Measurements from ENCODE around the gene RTEL1. TPM values are rescaled to one million over a fixed set of nuclear protein-coding genes. Genes with fewer than 3 reads are reported as not detected.

Gene RTEL1
- total RNA-seq, 6 experiments from 2014 or later, result 9.6 to 16.3 (median 12.4) TPM

DNA sequence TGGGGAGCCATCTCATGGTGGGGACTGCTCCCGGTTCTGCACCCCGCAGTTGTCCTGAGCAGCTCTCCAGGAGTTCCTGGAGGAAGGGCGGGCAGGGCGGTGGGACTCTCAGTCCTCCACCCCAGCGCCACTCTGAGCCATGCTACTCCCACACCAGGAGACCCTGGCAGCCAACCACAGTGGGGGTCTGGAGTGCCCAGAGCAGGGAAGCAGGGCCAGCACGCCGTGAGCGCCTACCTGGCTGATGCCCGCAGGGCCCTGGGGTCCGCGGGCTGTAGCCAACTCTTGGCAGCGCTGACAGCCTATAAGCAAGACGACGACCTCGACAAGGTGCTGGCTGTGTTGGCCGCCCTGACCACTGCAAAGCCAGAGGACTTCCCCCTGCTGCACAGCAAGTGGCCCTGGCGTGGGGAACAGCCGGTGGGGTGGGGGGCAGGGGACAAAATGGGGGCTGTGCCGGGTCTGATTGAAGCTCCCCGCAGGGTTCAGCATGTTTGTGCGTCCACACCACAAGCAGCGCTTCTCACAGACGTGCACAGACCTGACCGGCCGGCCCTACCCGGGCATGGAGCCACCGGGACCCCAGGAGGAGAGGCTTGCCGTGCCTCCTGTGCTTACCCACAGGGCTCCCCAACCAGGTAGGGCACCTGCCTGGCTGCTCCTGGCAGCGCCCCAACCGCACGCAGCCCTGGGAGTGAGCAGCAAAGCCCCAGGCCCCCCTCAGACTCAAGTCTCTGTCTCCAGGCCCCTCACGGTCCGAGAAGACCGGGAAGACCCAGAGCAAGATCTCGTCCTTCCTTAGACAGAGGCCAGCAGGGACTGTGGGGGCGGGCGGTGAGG lies 36.7 kb downstream of the RTEL1 start:
- H3K4me1 ChIP-seq, result peaks cover 0 to 14% (median 5%) of the 10 kb centered on the region in 4 donors
- no peak for ATAC-seq
- H3K27me3 ChIP-seq, result no peaks in the 10 kb centered on the region

DNA sequence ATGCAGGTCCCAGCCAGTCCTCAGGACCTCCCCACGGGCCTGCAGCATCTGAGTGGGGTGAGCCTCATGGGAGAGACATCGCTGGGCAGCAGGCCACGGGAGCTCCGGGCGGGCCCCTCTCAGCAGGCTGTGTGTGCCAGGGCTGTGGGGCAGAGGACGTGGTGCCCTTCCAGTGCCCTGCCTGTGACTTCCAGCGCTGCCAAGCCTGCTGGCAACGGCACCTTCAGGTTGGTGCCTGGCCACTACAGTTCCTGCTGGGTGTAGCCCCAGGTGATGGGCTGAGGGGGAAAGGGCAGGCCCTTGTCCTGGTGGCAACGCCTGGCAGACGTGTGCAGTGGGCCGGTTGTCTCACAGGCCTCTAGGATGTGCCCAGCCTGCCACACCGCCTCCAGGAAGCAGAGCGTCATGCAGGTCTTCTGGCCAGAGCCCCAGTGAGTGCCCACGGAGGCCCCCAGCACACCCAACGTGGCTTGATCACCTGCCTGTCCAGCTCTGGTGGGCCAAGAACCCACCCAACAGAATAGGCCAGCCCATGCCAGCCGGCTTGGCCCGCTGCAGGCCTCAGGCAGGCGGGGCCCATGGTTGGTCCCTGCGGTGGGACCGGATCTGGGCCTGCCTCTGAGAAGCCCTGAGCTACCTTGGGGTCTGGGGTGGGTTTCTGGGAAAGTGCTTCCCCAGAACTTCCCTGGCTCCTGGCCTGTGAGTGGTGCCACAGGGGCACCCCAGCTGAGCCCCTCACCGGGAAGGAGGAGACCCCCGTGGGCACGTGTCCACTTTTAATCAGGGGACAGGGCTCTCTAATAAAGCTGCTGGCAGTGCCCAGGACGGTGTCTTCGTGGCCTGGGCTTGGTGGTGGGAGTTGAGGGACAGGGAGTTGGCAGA lies 37.6 kb downstream of the RTEL1 start:
- Histone ChIP-seq H3K9me3 (no peaks in the 10 kb centered on the region), H3K36me3 (no peaks in the 10 kb centered on the region), H3K4me1 (peaks cover 0 to 14% (median 5%) of the 10 kb centered on the region in 4 donors), H3K27ac (no peak overlapping the region), H3K27me3 (no peaks in the 10 kb centered on the region), H3K4me3 (no peak overlapping the region)
- DNase-seq (peak in 2 of 3 donors; percentile 54 to 70), ATAC-seq (peak in 2 of 4 donors; percentile 5 to 6)
- intact Hi-C loops (cut with DNase I), result no loop called here
- WGBS (ENCODE audit: insufficient coverage, low coverage, low lambda C conversion rate, missing lambda C conversion rate), result 70% methylated on average over 2 of the region's 25 CpGs
- TF ChIP-seq POLR2A (IDR thresholded peaks at IDR 0.05) (peak; percentile 3), CTCF (IDR thresholded peaks at IDR 0.05) (no peak)

More for the DNA sequence above, 36.7 kb downstream of the RTEL1 start:
- H3K9me3 ChIP-seq, result no peaks in the 10 kb centered on the region
- intact Hi-C loops (cut with DNase I), result no loop called here
- H3K36me3 ChIP-seq, result no peaks in the 10 kb centered on the region
- H3K4me3 ChIP-seq, result no peak overlapping the region
- H3K27ac ChIP-seq, result no peak overlapping the region
- TF ChIP-seq CTCF (IDR thresholded peaks at IDR 0.05) (no peak), POLR2A (IDR thresholded peaks at IDR 0.05) (no peak)
- DNase-seq, result peak; percentile 36 to 56 (median 47)
- 100% methylated on average over 1 of the region's 37 CpGs for WGBS (ENCODE audit: insufficient coverage, low coverage, low lambda C conversion rate, missing lambda C conversion rate)

DNA sequence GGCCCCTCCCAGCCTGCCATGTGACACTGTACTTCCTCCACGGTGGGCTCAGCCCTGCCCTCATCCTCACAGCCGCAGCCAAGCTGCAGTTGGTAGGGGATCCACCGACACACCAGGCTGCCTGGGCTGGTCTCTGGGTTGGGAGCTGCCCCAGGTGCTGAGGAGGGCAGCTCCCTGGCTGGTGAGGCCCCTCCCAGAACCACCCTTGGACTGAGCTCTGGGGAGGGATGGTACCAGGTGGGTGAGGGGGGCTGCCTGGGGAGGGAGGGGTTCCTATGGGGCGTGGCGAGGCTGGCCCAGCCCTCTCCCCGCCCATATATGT lies 38.2 kb downstream of the RTEL1 start:
- H3K27me3 ChIP-seq, result no peaks in the 10 kb centered on the region
- TF ChIP-seq CTCF (IDR thresholded peaks at IDR 0.05) (no peak), POLR2A (IDR thresholded peaks at IDR 0.05) (no peak)
- intact Hi-C loops (cut with DNase I), result no loop called here
- ATAC-seq (peak; percentile 16 to 48 (median 26)), DNase-seq (peak in 2 of 3 donors; percentile 25 to 58)
- peaks cover 0 to 14% (median 5%) of the 10 kb centered on the region in 4 donors for H3K4me1 ChIP-seq
- H3K36me3 ChIP-seq, result no peaks in the 10 kb centered on the region
- H3K9me3 ChIP-seq, result no peaks in the 10 kb centered on the region
- no peak overlapping the region for H3K4me3 ChIP-seq
- H3K27ac ChIP-seq, result no peak overlapping the region
- WGBS (ENCODE audit: insufficient coverage, low coverage, low lambda C conversion rate, missing lambda C conversion rate), result no CpG with 5 or more reads among the region's 6 CpGs

GRCh38 chr20:63696628-63697356 lies 38.7 kb downstream of the RTEL1 start, which contains the start of gene TNFRSF6B:
Gene TNFRSF6B (plus strand): TSS chr20:63696652. CDS start chr20:63696768, 116 bp downstream.
- Histone ChIP-seq H3K27ac (no peak within 1 kb of the TSS), H3K4me1 (peaks cover 0 to 14% (median 5%) of the 10 kb centered on the region in 4 donors), H3K27me3 (no peaks in the 10 kb centered on the region), H3K4me3 (peak within 1 kb of the TSS in 1 of 3 donors; percentile 0), H3K36me3 (no peaks in the 10 kb centered on the region), H3K9me3 (no peaks in the 10 kb centered on the region)
- TF ChIP-seq POLR2A (IDR thresholded peaks at IDR 0.05), result peak; percentile 13
- TF ChIP-seq CTCF (IDR thresholded peaks at IDR 0.05), result no peak
- intact Hi-C loops (cut with DNase I), result no loop called here
- peak; percentile 13 to 54 (median 32) for ATAC-seq
- peak; percentile 37 to 68 (median 60) for DNase-seq
- 0% methylated on average over 1 of the region's 52 CpGs for WGBS (ENCODE audit: insufficient coverage, low coverage, low lambda C conversion rate, missing lambda C conversion rate)

Data from right lobe of liver (tissue), 6 donors.